Erythroblast (primary cell): Measurements from ENCODE around the gene KLF14.

Source experiments
- GATA1 ChIP-seq: IDR thresholded peaks from 2 replicates; pipeline ENCODE4 v1.6.1; 2011; ENCODE audit warnings: low read depth, mild to moderate bottlenecking, control low read depth, low read length, moderate library complexity
- POLR2A ChIP-seq: IDR thresholded peaks from 2 replicates; pipeline ENCODE4 v1.6.1; 2011; ENCODE audit warnings: mild to moderate bottlenecking, low read length

- TF ChIP-seq POLR2A (no peak), GATA1 (no peak)
Observed at GRCh38 chr7:130752424-130752823, 18.4 kb upstream of the KLF14 start.
